Suprapubic skin (tissue), 4 donors: ENCODE measurements around the gene SNX27. TPM values are rescaled to one million over a fixed set of nuclear protein-coding genes. Genes with fewer than 3 reads are reported as not detected.

Source experiments
- DNase-seq, 2 donors: peaks; one replicate each; pipeline ENCODE4 v3.0.0-alpha.2; 2019; ENCODE audit warnings: low spot score in 2 of 2
- H3K27ac ChIP-seq: fragments of 200-600 bp; sonication (generic); one replicate; pipeline ENCODE4 v1.5.1; 2019
- H3K27me3 ChIP-seq: fragments of 200-600 bp; sonication (generic); one replicate; pipeline ENCODE4 v1.5.1; 2019
- H3K36me3 ChIP-seq: fragments of 200-600 bp; sonication (generic); one replicate; pipeline ENCODE4 v1.5.1; 2019
- H3K4me1 ChIP-seq: fragments of 200-600 bp; sonication (generic); one replicate; pipeline ENCODE4 v1.5.1; 2019
- H3K4me3 ChIP-seq: fragments of 200-600 bp; sonication (generic); one replicate; pipeline ENCODE4 v1.5.1; 2019; ENCODE audit warnings: mild to moderate bottlenecking
- H3K9me3 ChIP-seq: fragments of 200-600 bp; sonication (generic); one replicate; pipeline ENCODE4 v1.5.1; 2019
- EP300 ChIP-seq: sonication (generic); formaldehyde crosslinking; IDR thresholded peaks from one replicate; pipeline ENCODE4 v1.6.1; 2017; ENCODE audit warnings: antibody characterized with exemption
- POLR2A ChIP-seq, 2 donors: fragments of 450-650 bp; IDR thresholded peaks; one replicate each; pipeline ENCODE4 v1.6.1; 2017; ENCODE audit warnings: antibody characterized with exemption in 2 of 2, mild to moderate bottlenecking in 2 of 2, moderate library complexity in 2 of 2
- POLR2AphosphoS5 ChIP-seq, 3 donors: sonication (generic); formaldehyde crosslinking; IDR thresholded peaks; one replicate each; pipeline ENCODE4 v1.6.1; 2017; ENCODE audit warnings: antibody characterized with exemption in 3 of 3
- WGBS: methylation state at CpG from one replicate; pipeline ENCODE4 v1.1.5; 2018; 5-methylcytosine and 5-hydroxymethylcytosine counted together
- total RNA-seq, 4 donors: library from RNA; depleted of rRNA; stranded (reverse); fragments of >200 nt; gene quantifications; one replicate each; pipeline ENCODE4 v1.1.0, GENCODE V29; 2016
- TF ChIP-seq, protein P1 (sequence below), 2 donors: fragments of 200-600 bp in 1 of 2; fragments of 450-650 bp in 1 of 2; sonication (generic) in 1 of 2; IDR thresholded peaks; one replicate each; pipeline ENCODE4 v1.5.1; 2016 to 2019; ENCODE audit warnings: antibody characterized with exemption in 2 of 2, mild to moderate bottlenecking in 1 of 2, moderate library complexity in 1 of 2

Gene SNX27
- total RNA-seq, 4 donors from 2014 or later, result 19.8 to 45.4 (median 29.0) TPM

DNA sequence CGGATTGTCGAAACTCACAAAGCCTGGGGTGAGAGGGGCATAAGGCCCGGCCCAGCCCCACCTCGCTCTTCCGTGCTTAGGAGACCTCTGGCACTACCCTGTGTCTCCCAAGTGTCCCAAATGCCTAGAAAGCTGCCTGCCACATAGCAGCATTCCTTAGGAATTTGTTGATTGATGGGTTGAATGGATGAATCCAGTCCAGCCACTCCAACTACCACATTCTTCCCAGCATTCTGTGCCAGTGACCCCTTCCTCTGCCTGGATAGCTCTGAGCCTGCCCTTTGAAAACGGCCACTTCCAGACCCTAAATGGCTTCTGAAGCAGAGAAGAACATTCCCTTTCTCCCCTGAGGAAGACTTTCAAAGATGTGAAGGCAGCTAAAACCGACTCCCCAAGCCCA, 93.3 kb downstream of the SNX27 start:
- H3K9me3 ChIP-seq, result no peaks in the 10 kb centered on the region
- peaks cover 16% of the 10 kb centered on the region for H3K36me3 ChIP-seq
- no peak for TF ChIP-seq POLR2AphosphoS5 (IDR thresholded peaks at IDR 0.05)
- TF ChIP-seq, protein P1, sequence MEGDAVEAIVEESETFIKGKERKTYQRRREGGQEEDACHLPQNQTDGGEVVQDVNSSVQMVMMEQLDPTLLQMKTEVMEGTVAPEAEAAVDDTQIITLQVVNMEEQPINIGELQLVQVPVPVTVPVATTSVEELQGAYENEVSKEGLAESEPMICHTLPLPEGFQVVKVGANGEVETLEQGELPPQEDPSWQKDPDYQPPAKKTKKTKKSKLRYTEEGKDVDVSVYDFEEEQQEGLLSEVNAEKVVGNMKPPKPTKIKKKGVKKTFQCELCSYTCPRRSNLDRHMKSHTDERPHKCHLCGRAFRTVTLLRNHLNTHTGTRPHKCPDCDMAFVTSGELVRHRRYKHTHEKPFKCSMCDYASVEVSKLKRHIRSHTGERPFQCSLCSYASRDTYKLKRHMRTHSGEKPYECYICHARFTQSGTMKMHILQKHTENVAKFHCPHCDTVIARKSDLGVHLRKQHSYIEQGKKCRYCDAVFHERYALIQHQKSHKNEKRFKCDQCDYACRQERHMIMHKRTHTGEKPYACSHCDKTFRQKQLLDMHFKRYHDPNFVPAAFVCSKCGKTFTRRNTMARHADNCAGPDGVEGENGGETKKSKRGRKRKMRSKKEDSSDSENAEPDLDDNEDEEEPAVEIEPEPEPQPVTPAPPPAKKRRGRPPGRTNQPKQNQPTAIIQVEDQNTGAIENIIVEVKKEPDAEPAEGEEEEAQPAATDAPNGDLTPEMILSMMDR (IDR thresholded peaks at IDR 0.05), result no peak
- no peak for TF ChIP-seq EP300
- no peak overlapping the region for H3K27ac ChIP-seq
- H3K4me3 ChIP-seq, result no peak overlapping the region
- H3K4me1 ChIP-seq, result no peaks in the 10 kb centered on the region
- WGBS, result 83% methylated on average over 5 of the region's 7 CpGs
- no peaks in the 10 kb centered on the region for H3K27me3 ChIP-seq
- no peak for DNase-seq

DNA sequence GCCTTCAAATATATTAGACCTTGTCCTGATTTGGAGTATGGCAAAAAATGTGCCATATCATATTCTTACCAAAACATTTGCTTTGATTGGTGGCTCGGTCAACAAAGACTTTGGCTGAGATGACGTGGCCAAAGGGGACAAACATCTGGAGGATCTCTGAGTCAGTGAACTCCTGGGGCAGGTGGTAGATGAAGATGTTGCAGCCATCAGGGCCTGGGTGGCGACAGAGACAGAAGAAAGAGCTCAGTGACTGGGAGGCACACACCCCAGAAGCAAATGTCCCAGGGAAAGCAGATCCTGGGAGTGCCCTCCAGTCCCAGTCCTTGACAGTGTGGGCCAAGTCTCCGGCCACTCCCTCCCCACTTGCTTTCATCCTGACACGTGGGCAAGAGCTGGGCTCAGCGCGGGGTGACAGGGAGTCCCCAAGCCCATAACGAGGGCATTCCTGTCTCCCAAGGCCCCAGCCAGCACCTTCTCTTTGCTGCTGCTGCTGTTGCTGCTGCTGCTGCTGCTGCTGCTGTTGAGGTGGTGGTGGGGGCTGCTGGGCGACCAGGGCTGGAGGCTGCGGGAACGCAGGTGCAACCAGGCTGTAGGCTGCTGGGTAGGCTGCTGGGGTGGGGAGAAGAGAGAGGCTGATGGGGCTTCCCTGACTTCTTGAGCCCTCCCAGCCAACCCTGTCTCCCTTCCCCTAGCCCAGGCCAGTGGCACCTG, 94.1 kb downstream of the SNX27 start:
- Histone ChIP-seq H3K27ac (no peak overlapping the region), H3K4me1 (no peaks in the 10 kb centered on the region), H3K27me3 (no peaks in the 10 kb centered on the region), H3K9me3 (no peaks in the 10 kb centered on the region), H3K4me3 (no peak overlapping the region), H3K36me3 (peaks cover 9% of the 10 kb centered on the region)
- whole genome bisulfite sequencing, result 76% methylated on average over 6 of the region's 11 CpGs
- no peak for TF ChIP-seq POLR2A (IDR thresholded peaks at IDR 0.05)
- no peak for TF ChIP-seq EP300
- TF ChIP-seq POLR2AphosphoS5 (IDR thresholded peaks at IDR 0.05), result no peak
- TF ChIP-seq, protein P1 (IDR thresholded peaks at IDR 0.05), result no peak
- DNase-seq, result no peak

DNA sequence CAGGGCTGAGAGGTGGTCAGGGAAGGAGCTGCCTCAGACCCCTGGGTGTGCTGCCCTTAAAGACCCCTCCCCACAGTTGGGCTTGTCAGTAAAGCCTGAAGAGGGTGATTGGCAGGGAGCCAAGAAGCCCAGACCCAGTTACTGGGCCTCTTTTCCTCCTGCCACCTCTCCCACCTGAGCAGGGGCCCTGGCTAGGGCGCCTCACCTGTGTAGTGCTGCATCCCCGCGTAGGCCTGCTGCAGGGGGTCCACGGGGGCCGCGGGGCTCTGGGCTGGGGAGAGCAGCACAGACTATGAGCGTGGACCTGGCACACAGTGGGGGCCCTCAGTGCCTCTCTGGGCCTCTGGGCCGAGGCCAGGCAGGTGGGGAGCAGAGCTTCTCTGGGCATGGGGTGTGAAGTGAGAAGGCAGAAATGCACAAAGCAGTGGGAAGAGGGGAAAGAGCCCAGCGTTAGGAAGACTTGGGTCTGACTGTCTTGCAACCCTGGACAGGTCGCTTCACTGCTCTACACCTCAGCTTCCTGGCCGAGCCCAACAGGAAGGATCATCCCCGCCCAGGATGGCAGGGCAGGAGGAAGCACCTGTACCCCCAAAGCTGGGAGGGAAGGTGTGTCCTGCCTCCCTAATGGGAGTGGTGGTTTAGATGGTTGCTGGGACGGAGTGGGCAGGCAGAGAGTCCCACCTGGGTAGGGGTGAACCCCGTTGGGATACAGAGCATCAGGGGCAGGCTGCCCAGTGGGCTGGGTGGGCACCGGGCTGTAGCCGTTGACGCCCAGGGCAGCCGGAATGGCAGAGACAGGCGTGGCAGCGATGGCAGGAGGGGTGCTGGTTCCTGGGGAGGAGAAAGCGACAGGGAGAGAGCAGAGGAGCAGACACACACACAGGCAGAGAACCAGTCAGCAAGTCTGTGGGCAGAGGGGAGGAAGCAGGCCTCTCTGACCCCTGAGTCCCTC, 94.9 kb downstream of the SNX27 start:
- Histone ChIP-seq H3K27ac (no peak overlapping the region), H3K36me3 (peaks cover under 1% of the 10 kb centered on the region), H3K4me3 (no peak overlapping the region), H3K4me1 (no peaks in the 10 kb centered on the region), H3K9me3 (no peaks in the 10 kb centered on the region), H3K27me3 (no peaks in the 10 kb centered on the region)
- TF ChIP-seq, protein P1 (IDR thresholded peaks at IDR 0.05), result no peak
- TF ChIP-seq POLR2A (IDR thresholded peaks at IDR 0.05) (no peak), POLR2AphosphoS5 (IDR thresholded peaks at IDR 0.05) (no peak), EP300 (no peak)
- DNase-seq, result no peak
- 60% methylated on average over 14 of the region's 21 CpGs for WGBS

DNA sequence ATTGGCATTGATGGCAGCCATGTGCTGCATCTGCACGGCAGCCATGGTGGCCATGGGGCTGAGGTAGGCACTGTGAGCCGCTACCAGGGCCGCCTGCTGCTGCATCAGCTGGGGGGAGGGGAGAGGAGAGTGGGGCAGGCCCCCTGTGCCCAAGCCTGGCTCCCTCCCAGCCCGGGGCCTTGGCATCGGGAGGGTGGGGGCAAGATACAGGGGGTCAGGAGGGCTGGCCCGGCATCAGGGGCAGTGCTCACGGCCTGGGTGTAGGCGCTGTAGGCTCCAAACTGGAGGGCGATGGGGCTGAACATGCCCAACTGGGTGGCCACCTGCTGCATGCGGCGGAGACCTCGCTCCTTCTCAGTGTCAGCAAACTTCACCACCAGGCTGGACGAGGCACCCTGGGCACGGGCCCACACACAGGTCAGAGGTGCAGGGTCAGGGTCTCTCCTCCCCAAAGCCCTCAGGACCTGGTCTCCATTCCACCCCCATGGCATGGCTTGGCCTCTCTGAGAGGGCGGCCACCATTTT, 95.8 kb downstream of the SNX27 start:
- Histone ChIP-seq H3K9me3 (no peaks in the 10 kb centered on the region), H3K27me3 (no peaks in the 10 kb centered on the region), H3K4me1 (no peaks in the 10 kb centered on the region), H3K36me3 (no peaks in the 10 kb centered on the region), H3K27ac (no peak overlapping the region), H3K4me3 (no peak overlapping the region)
- TF ChIP-seq POLR2AphosphoS5 (IDR thresholded peaks at IDR 0.05) (no peak), POLR2A (IDR thresholded peaks at IDR 0.05) (no peak), EP300 (no peak)
- TF ChIP-seq, protein P1 (IDR thresholded peaks at IDR 0.05), result no peak
- 92% methylated on average over 15 of the region's 15 CpGs for WGBS
- DNase-seq, result no peak

DNA sequence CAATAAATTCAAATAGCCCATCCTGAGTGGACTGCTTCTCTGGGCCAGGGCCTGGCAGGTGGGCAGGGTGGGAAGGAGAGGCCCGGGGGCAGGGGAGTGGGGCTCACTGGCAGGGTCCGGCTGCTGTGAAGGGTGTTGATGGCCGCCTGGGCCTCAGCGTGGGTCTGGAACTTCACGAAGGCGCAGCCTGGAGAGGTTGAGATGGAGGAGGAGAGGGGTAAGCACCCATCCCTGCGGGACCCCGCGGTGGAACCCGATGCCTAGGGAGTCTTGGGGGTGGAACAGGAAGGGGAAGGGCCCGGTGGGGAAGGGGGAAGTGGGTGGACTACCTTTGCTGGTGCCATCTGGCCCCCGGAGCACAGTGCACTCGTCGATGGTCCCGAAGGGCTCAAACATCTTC, 97.0 kb downstream of the SNX27 start:
- H3K36me3 ChIP-seq, result no peaks in the 10 kb centered on the region
- 80% methylated on average over 12 of the region's 15 CpGs for WGBS
- no peak overlapping the region for H3K4me3 ChIP-seq
- peaks cover 4% of the 10 kb centered on the region for H3K4me1 ChIP-seq
- H3K27me3 ChIP-seq, result no peaks in the 10 kb centered on the region
- DNase-seq, result no peak
- TF ChIP-seq, protein P1 (IDR thresholded peaks at IDR 0.05), result no peak
- H3K9me3 ChIP-seq, result no peaks in the 10 kb centered on the region
- no peak overlapping the region for H3K27ac ChIP-seq
